Activated naive CD4-positive, alpha-beta T cell (primary cell): ENCODE results near the gene RGS17.
"Not testable (repeated sequence)": the region's sequence is repeated elsewhere in the genome, so short reads cannot be mapped to it uniquely, and the experiment has no call there.

ENCODE experiments used
- DNase-seq, 4 experiments: peaks; one replicate each; lab custom pipeline; 2025; lab: John Stamatoyannopoulos, UW

RGS17 gene

GRCh38 chr6:153125032-153125431, 6.0 kb downstream of the RGS17 start:
- DNase-seq, result no peak

DNA sequence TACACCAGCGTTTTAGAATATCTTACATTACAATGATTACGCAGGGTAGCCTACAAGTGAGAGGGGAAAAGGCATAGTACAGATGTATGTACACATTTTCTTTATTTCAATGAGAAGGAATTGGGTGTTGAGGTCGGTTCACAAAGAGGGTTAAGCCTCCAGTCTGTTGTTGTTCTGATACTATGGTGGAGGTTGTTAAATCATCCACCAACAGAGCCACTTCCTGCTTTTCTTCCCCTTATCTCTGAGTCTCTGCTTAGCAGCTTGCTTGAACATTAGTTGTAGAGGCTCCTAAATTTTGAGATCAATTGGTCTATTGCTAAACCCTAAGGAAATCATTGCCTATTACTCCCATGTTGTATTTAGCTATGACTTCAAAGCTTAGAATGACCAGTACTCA, 7.3 kb downstream of the RGS17 start:
- no peak for DNase-seq

DNA sequence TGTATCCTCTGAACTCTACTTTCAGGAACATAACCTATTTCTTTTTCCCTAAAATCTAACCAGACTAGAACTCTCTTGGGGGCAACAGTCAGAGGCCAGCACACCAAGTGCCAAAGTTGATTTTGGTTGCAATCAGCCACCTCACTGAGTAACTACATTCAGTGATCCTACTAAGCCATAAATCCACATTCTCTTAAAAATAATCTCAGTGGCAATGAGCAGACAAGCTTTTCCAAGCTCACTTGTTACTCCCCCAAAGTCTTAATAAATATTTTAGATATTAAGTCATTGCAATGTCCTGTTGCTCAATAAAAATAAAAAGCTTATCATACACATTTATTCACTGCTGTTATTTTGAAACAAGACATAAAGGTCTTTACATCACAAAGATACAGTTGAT, 9.8 kb downstream of the RGS17 start:
- DNase-seq, result no peak

DNA sequence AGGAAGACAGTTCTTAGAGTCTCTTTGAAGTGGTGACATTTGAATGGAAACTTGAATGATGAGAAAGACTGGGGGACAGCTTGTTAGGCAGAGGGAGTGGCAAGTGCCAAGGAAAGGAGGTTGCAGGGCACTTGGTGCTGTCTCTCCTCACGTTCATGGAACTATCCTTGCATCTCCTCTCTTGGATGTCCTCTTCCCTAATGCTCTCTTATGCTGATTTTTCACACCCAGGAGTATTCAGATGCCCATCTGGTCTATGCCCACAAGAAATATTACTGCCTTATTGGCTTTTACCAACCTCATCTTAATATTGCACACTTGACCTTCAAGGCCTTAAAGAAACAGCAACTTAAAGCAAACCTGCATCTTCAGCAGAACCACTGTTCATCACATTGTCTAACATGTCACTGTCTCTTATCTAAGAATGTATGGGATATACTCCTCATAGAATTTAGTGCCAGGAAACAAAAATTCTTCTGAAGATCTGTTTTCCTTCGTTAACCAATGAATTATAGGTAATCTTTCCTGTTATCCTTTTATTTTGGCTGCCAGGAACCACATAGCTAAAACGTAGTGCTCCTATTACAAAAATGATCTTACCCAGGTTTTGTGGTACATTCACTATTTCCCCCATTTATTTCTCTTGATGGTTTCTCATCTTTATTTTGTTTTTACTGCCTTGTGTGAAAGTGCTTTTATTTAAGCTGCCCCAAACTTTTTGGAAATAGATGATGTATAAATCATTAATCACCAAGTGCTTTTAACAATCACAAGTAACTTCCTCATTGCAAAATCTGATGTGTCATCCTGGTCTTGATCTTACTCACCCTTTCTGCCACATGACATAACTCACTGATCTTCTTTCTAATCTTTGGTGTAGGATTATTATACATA, 12.8 kb downstream of the RGS17 start:
- no peak for DNase-seq

DNA sequence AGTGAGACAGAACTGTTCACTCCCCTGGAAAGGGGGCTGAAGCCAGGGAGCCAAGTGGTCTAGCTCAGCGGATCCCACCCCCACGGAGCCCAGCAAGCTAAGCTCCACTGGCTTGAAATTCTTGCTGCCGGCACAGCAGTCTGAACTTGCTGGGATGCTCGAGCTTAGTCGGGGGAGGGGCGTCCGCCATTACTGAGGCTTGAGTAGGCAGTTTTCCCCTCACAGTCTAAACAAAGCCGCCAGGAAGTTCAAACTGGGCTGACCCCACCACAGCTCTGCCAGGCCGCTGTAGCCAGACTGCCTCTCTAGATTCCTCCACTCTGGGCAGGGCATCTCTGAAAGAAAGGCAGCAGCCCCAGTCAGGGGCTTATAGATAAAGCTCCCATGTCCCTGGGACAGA, 20.0 kb downstream of the RGS17 start:
- DNase-seq, result not testable (repeated sequence)

DNA sequence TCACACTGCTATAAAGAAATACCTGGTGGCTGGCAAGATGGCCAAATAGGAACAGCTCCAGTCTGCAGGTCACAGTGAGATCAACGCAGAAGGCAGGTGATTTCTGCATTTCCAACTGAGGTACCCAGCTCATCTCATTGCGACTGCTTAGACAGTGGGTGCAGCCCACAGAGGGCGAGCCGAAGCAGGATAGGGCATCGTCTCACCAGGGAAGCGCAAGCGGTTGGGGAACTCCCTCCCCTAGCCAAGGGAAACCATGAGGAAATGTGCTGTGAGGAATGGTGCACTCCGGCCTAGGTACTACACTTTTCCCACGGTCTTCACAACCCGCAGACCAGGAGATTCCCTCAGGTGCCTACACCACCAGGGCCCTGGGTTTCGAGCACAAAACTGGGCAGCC, 20.5 kb downstream of the RGS17 start:
- DNase-seq, result not testable (repeated sequence)

- no peak for DNase-seq
Measured at GRCh38 chr6:153108315-153108714, 22.8 kb downstream of the RGS17 start.

- DNase-seq, result no peak
Measured at GRCh38 chr6:153106021-153106420, 25.1 kb downstream of the RGS17 start.

GRCh38 chr6:153104220-153104619, 26.9 kb downstream of the RGS17 start:
- DNase-seq, result no peak

GRCh38 chr6:153103319-153103655, 27.8 kb downstream of the RGS17 start:
- DNase-seq, result no peak

DNA sequence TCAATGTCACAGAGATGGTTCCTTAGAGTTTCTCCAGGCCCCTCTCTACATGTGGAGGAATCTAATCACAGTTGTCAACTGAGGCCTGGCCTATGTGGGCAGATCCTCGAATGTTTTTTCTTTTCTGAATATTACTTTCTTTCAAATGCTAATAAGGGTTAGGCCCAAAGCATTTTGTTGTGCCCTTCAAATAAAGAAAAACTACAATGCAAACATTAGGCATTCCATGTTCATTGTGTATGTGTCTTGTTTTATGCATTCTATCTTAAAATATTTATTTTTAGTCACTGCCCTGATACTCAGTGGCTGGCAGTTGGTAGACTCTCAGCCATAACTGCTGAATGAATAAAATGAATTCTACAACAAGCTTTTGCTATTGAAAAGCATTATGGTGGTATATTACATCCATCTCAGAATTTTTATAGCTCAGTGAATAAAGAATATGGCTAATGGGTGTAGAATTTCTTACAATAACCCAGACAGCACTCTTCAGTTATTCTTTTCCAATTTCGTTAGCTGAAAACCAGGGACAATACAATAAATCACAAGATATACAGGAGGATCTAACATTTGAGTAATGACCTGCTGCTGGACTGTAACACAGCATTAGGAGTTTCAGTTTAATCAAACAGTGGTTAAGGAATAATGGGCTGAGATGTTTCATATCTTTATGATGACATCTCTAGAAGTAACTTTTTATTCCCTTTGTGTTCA, 28.3 kb downstream of the RGS17 start:
- DNase-seq, result no peak

DNA sequence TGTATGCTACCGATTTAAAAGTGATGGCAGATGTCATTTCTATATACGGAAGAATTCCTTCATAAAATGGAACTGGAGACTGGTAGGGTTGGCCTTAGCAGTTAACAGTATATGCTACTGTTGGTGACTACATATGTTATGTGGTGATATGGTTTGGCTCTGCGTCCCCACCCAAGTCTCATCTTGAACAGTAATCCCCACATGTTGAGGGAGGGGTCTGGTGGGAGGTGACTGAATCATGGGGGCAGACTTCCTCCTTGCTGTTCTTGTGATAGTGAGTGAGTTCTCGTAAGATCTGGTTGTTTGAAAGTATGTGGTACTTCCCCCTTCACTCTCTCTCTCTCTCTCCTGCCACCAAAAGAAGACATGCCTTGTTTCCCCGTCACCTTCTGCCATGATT, 29.6 kb downstream of the RGS17 start:
- DNase-seq, result no peak

DNA sequence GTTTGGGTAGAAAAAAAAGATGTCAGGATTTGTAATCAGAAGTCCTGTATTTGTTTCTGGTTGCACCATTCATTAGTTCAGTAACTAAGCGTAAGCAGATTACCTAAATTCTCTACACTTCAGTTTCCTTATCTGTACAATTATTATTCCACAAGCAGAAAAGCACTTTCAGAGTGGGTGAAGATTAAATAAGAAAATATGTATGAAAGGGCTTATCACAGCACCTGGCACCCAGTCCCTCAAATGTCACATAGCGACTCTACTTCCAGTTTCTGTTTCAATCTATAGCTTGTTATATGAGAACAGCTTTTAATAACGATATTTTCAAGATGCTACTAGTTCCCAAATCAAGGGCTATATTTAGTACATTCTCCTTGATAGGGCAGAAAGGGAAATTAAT, 31.4 kb downstream of the RGS17 start:
- no peak for DNase-seq

- no peak for DNase-seq
Measured at GRCh38 chr6:153096792-153097191, 34.3 kb downstream of the RGS17 start.

GRCh38 chr6:153096031-153096430, 35.1 kb downstream of the RGS17 start:
- DNase-seq, result no peak

DNA sequence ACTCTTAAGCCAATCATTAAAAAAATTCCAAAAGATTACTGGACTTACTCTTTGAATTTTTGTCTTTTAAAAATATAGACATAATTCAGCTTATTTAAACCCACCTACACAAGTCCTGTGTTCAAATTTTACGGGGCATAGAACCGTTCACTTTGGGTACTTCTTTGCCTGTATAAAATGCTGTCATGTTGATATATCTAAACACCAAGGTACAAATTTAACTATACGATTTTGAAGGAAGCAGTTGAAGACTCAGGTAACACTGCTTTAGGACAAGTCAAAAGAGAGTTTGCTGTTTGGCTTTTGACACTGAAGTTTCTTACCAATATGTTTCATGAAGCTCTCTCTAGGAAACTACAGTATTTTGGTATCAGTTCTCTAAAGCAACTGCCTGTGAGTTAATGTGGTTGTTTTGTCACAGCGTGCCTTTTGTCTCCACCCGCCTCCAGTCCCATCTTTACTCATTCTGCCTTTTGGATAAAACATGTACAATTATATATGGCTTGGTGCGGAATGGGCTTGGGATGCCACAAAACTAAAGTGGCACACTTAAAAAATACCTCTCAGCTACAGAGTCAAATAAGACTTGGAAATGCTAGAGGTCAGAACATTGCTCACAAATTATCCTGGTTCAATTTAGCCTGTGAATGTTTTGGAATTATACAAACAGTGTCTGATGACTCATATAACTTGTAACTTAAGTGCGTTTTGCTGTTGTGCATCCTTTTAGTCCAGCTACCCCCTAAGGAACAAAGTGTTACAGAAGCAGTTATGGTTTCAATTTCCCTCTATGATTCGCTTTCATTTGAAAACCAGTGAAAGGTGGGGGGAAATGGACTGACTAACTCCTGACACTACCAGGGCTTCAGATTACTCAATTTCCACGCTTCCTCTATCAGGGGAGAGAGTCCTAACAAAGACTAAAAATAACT, 38.7 kb downstream of the RGS17 start:
- DNase-seq, result no peak

GRCh38 chr6:153090241-153090930, 40.7 kb downstream of the RGS17 start:
- no peak for DNase-seq

GRCh38 chr6:153088796-153089195, 42.3 kb downstream of the RGS17 start:
- no peak for DNase-seq

DNA sequence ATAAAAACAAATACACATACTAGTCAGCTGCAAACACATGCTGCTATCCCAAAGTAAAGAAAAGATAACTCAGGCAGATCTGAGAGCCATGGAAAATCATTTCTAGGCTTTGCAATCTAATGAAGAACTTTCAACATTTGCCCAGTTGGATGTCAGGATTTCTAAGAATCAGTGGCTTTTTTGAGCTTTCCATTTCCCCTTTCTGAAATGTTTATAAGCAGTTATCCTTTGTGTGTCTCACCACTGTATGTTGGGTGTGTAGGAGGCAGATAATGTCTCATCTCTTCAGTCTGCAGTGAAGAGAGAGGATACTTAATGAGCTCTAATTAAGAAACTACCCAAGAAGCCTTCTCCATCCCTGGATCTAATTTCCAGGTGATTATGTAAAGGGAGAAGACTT, 43.6 kb downstream of the RGS17 start:
- DNase-seq, result no peak

- no peak for DNase-seq
Measured at GRCh38 chr6:153086225-153086990, 44.7 kb downstream of the RGS17 start.

- no peak for DNase-seq
Measured at GRCh38 chr6:153085239-153085638, 45.8 kb downstream of the RGS17 start.
